GM12801 (cell line): ENCODE results near the gene RNF151.

Source experiments
- CTCF ChIP-seq: IDR thresholded peaks from one replicate; pipeline ENCODE4 v1.5.1; 2011; ENCODE audit warnings: control low read depth; ENCODE audit not compliant: insufficient read length; ENCODE audit errors: extremely low read depth

The RNF151 gene

GRCh38 chr16:2013527-2013926 lies 46.9 kb downstream of the RNF151 start:
- no peak for TF ChIP-seq CTCF

- TF ChIP-seq CTCF: no peak
Observed at GRCh38 chr16:2015117-2015946, 48.7 kb downstream of the RNF151 start.

GRCh38 chr16:2015947-2016208 lies 49.2 kb downstream of the RNF151 start:
- TF ChIP-seq CTCF: no peak

GRCh38 chr16:2016407-2016922 lies 49.8 kb downstream of the RNF151 start:
- no peak for TF ChIP-seq CTCF
